GM12878 (cell line): ENCODE measurements around the gene ZIC2. TPM values are rescaled to one million over a fixed set of nuclear protein-coding genes. Genes with fewer than 3 reads are reported as not detected.

ENCODE experiments used
- ATAC-seq: fragments of 200-7000 bp; cut with Tn5 transposase; 3 replicates; pipeline ENCODE4 v1.9.1; 2020; ENCODE audit warnings: mild to moderate bottlenecking, moderate library complexity
- BruUV-seq: library from RNA; stranded (reverse); fragments of 400-500 nt; replicated peaks from 2 replicates; lab custom pipeline; 2021; lab: Mats Ljungman, UMichigan
- CTCF ChIA-PET: fragments of 300-600 bp; sonication (Branson Sonifier 250); formaldehyde crosslinking; extraction: SDS; loops from one replicate; lab custom pipeline; 2021; ENCODE audit warnings: inconsistent platforms; lab: Yijun Ruan, JAX
- POLR2A ChIA-PET: fragments of 350-600 bp; formaldehyde crosslinking; extraction: SDS; loops from one replicate; lab custom pipeline; 2021; ENCODE audit warnings: inconsistent platforms; lab: Charles Lee
- RAD21 ChIA-PET: fragments of 300-600 bp; sonication (Branson Sonifier 250); formaldehyde crosslinking; loops from one replicate; lab custom pipeline; 2023; ENCODE audit warnings: antibody characterized with exemption; ENCODE audit not compliant: unreplicated experiment; lab: Charles Lee
- SMC1A ChIA-PET: fragments of 300-600 bp; sonication (Branson Sonifier 250); formaldehyde crosslinking; loops from one replicate; lab custom pipeline; 2023; ENCODE audit not compliant: unreplicated experiment, uncharacterized antibody; lab: Charles Lee
- DNase-seq: peaks from one replicate; pipeline ENCODE4 v3.0.0-alpha.2; 2011; ENCODE audit warnings: low read depth, low spot score
- FAIRE-seq: peaks from 3 replicates; lab custom pipeline; 2011; peaks lifted over from hg19 to GRCh38; lab: Jason Lieb, UNC
- H2AFZ ChIP-seq: 2 replicates; pipeline ENCODE4 v1.6.0; 2011; ENCODE audit warnings: low read depth, low read length, control low read depth; ENCODE audit not compliant: control insufficient read depth
- H3K27ac ChIP-seq: 2 replicates; pipeline ENCODE4 v1.5.1; 2011; ENCODE audit warnings: control low read depth; ENCODE audit not compliant: control insufficient read depth, insufficient read depth
- H3K27me3 ChIP-seq, 2 experiments: replicated peaks in 1 of 2; 2 replicates each; pipeline versions ENCODE4 v1.6.0 to v1.6.1; 2011; ENCODE audit warnings: low read length in 1 of 2; ENCODE audit not compliant: control insufficient read depth in 2 of 2, insufficient read depth in 2 of 2
- H3K36me3 ChIP-seq, 2 experiments: 2 replicates each; pipeline ENCODE4 v1.5.1; 2011; ENCODE audit warnings: low read length in 1 of 2; ENCODE audit not compliant: control insufficient read depth in 2 of 2, insufficient read depth in 2 of 2
- H3K4me1 ChIP-seq: 2 replicates; pipeline ENCODE4 v1.6.1; 2011; ENCODE audit warnings: mild to moderate bottlenecking, low read length, moderate library complexity, mixed read lengths; ENCODE audit not compliant: control insufficient read depth, insufficient read depth
- H3K4me2 ChIP-seq: 2 replicates; pipeline ENCODE4 v1.6.0; 2011; ENCODE audit warnings: control low read depth; ENCODE audit not compliant: control insufficient read depth, insufficient read depth
- H3K4me3 ChIP-seq: fragments of 200-600 bp; sonication (generic); 2 replicates; pipeline ENCODE4 v1.5.1; 2016
- H3K79me2 ChIP-seq: 2 replicates; pipeline ENCODE4 v1.6.0; 2011; ENCODE audit warnings: low read length; ENCODE audit not compliant: control insufficient read depth, insufficient read depth
- H3K9ac ChIP-seq: 2 replicates; pipeline ENCODE4 v1.8.0; 2011; ENCODE audit warnings: low read length, control low read depth, mixed read lengths; ENCODE audit not compliant: control insufficient read depth, insufficient read depth
- H3K9me3 ChIP-seq: replicated peaks from 3 replicates; pipeline ENCODE4 v1.5.1; 2011; ENCODE audit warnings: mild to moderate bottlenecking, low read length; ENCODE audit not compliant: control insufficient read depth, insufficient read depth
- H4K20me1 ChIP-seq: 2 replicates; pipeline ENCODE4 v1.6.0; 2011; ENCODE audit not compliant: control insufficient read depth, insufficient read depth
- BCL11A ChIP-seq: IDR thresholded peaks from 2 replicates; pipeline ENCODE4 v1.6.1; 2011; ENCODE audit warnings: low read depth, low read length
- KDM1A ChIP-seq: fragments of 200-600 bp; sonication (generic); IDR thresholded peaks from 2 replicates; pipeline ENCODE4 v1.6.1; 2016; ENCODE audit warnings: borderline replicate concordance
- POU2F2 ChIP-seq: IDR thresholded peaks from 3 replicates; pipeline ENCODE4 v1.6.1; 2011; ENCODE audit warnings: low read depth, mild to moderate bottlenecking, low read length, borderline replicate concordance
- SUZ12 ChIP-seq: fragments of 200-600 bp; sonication (generic); IDR thresholded peaks from one replicate; pipeline ENCODE4 v1.6.1; 2018; ENCODE audit warnings: antibody characterized with exemption, mild to moderate bottlenecking; ENCODE audit not compliant: unreplicated experiment
- WGBS: methylation state at CpG from one replicate; pipeline ENCODE4 v1.1.6; 2016; ENCODE audit warnings: low lambda C conversion rate; ENCODE audit not compliant: insufficient replicate concordance, insufficient coverage; ENCODE audit errors: missing lambda C conversion rate; 5-methylcytosine and 5-hydroxymethylcytosine counted together
- in situ Hi-C: fragments of 300-500 bp; cut with MboI; formaldehyde crosslinking; loops from 9 replicates; pipeline ENCODE4 v1.14.3; 2018; ENCODE audit warnings: mixed read lengths
- intact Hi-C: fragments of 100-400 bp; cut with micrococcal nuclease; formaldehyde crosslinking; loops from one replicate; pipeline ENCODE4 v1.14.2; 2022; ENCODE audit not compliant: unreplicated experiment
- polyA plus RNA-seq, 11 experiments: library from polyadenylated mRNA; depleted of rRNA in 4 of 11; unstranded in 6 of 11; stranded (reverse) in 5 of 11; fragments of >200 nt; fragmentation: Nextera tagmentation in 4 of 11; fragmentation: Illumina TruSeq in 1 of 11; extraction: Ambion mirVana in 4 of 11; extraction: Trizol in 1 of 11; gene quantifications; 1 replicate in 1 of 11; 2 replicates in 10 of 11; pipeline versions ENCODE4 v1.2.1 to v1.2.3, GENCODE V29; 2011 to 2016; ENCODE audit warnings: inconsistent platforms in 2 of 11, missing spikeins in 2 of 11, low read depth in 1 of 11
- total RNA-seq, 4 experiments: library from RNA; depleted of rRNA in 3 of 4; stranded (reverse); fragments of >200 nt in 3 of 4; fragmentation: Illumina TruSeq in 1 of 4; extraction: Trizol in 1 of 4; gene quantifications; 2 replicates each; pipeline versions ENCODE4 v1.2.1 to v1.2.3, GENCODE V29; 2013 to 2021
- TF ChIP-seq, protein P1 (sequence below): fragments of 450-650 bp; IDR thresholded peaks from 2 replicates; pipeline ENCODE4 v1.6.1; 2014; ENCODE audit warnings: mild to moderate bottlenecking
- TF ChIP-seq, protein P2 (sequence below): fragments of 450-650 bp; formaldehyde crosslinking; IDR thresholded peaks from 2 replicates; pipeline ENCODE4 v1.4.0; 2022; ENCODE audit warnings: mild to moderate bottlenecking, moderate library complexity
- TF ChIP-seq, protein P3 (sequence below), 3 experiments: IDR thresholded peaks in 2 of 3; conservative IDR thresholded peaks in 1 of 3; 2 replicates each; pipeline ENCODE4 v1.5.1; 2011; ENCODE audit warnings: low read depth in 3 of 3, low read length in 3 of 3, mild to moderate bottlenecking in 3 of 3, control low read depth in 2 of 3, moderate library complexity in 2 of 3, inconsistent platforms in 1 of 3, mixed read lengths in 1 of 3; ENCODE audit not compliant: control insufficient read depth in 2 of 3, insufficient read depth in 1 of 3; ENCODE audit errors: extremely low read depth in 1 of 3

ZIC2 gene
- total and polyA plus RNA-seq, 10 of the 15 experiments (the other 5 are each of a cell fraction or from before 2014, with no cell fraction given): 0.05 TPM; not detected in 8

DNA sequence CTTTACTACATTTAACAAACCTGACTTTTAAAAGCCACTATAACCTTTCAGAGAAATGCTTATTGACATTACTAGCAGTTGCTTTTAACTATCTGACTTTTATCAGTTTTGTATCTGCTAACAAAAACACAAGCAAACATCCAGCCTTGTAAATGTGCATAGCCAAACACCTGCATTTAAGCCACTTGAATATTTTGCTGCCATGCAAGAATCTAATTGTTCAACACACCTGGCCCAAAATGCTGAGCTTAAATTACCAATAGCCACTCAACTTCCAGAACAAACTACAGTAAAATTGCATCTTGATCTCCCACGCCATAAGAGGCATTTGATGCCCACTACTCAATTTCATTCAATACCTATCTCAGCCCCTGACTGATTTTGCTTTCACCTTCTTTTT is 19.3 kb upstream of the ZIC2 start:
- FAIRE-seq (no peak), ATAC-seq (no peak), DNase-seq (no peak)
- Histone ChIP-seq H3K27me3 (peaks cover 5 to 23% of the 10 kb centered on the region in 2 experiments), H3K4me2 (no peak overlapping the region), H3K9me3 (no peaks in the 10 kb centered on the region), H3K79me2 (no peaks in the 10 kb centered on the region), H4K20me1 (no peaks in the 10 kb centered on the region), H3K4me1 (no peaks in the 10 kb centered on the region), H3K4me3 (no peak overlapping the region), H3K27ac (no peak overlapping the region), H3K36me3 (no peaks in the 10 kb centered on the region), H2AFZ (no peak overlapping the region), H3K9ac (no peak overlapping the region)
- CTCF ChIA-PET: no interaction called here
- SMC1A ChIA-PET: no interaction called here
- TF ChIP-seq SUZ12: no peak
- no peak for TF ChIP-seq BCL11A
- TF ChIP-seq, protein P1, sequence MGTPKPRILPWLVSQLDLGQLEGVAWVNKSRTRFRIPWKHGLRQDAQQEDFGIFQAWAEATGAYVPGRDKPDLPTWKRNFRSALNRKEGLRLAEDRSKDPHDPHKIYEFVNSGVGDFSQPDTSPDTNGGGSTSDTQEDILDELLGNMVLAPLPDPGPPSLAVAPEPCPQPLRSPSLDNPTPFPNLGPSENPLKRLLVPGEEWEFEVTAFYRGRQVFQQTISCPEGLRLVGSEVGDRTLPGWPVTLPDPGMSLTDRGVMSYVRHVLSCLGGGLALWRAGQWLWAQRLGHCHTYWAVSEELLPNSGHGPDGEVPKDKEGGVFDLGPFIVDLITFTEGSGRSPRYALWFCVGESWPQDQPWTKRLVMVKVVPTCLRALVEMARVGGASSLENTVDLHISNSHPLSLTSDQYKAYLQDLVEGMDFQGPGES: no peak
- TF ChIP-seq, protein P2, sequence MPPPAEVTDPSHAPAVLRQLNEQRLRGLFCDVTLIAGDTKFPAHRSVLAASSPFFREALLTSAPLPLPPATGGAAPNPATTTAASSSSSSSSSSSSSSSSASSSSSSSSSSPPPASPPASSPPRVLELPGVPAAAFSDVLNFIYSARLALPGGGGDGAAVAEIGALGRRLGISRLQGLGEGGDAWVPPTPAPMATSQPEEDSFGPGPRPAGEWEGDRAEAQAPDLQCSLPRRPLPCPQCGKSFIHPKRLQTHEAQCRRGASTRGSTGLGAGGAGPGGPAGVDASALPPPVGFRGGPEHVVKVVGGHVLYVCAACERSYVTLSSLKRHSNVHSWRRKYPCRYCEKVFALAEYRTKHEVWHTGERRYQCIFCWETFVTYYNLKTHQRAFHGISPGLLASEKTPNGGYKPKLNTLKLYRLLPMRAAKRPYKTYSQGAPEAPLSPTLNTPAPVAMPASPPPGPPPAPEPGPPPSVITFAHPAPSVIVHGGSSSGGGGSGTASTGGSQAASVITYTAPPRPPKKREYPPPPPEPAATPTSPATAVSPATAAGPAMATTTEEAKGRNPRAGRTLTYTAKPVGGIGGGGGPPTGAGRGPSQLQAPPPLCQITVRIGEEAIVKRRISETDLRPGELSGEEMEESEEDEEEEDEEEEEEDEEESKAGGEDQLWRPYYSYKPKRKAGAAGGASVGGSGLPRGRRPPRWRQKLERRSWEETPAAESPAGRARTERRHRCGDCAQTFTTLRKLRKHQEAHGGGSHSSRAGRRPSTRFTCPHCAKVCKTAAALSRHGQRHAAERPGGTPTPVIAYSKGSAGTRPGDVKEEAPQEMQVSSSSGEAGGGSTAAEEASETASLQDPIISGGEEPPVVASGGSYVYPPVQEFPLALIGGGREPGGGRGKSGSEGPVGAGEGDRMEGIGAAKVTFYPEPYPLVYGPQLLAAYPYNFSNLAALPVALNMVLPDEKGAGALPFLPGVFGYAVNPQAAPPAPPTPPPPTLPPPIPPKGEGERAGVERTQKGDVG (CRISPR knock-in tag): no peak
- TF ChIP-seq, protein P3, sequence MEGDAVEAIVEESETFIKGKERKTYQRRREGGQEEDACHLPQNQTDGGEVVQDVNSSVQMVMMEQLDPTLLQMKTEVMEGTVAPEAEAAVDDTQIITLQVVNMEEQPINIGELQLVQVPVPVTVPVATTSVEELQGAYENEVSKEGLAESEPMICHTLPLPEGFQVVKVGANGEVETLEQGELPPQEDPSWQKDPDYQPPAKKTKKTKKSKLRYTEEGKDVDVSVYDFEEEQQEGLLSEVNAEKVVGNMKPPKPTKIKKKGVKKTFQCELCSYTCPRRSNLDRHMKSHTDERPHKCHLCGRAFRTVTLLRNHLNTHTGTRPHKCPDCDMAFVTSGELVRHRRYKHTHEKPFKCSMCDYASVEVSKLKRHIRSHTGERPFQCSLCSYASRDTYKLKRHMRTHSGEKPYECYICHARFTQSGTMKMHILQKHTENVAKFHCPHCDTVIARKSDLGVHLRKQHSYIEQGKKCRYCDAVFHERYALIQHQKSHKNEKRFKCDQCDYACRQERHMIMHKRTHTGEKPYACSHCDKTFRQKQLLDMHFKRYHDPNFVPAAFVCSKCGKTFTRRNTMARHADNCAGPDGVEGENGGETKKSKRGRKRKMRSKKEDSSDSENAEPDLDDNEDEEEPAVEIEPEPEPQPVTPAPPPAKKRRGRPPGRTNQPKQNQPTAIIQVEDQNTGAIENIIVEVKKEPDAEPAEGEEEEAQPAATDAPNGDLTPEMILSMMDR (IDR thresholded peaks at IDR 0.05 in 2 of 3, conservative IDR thresholded peaks at IDR 0.05 in 1 of 3; ENCODE audit: control insufficient read depth in 2 of 3, extremely low read depth in 1 of 3, insufficient read depth in 1 of 3, low read depth in 3 of 3, low read length in 3 of 3): no peak
- no peak for TF ChIP-seq POU2F2
- no peak for TF ChIP-seq KDM1A
- POLR2A ChIA-PET: no interaction called here
- intact Hi-C loops: no loop called here
- RAD21 ChIA-PET: no interaction called here
- 0% methylated on average over 1 of the region's 1 CpG for WGBS
- no TSS peak for BruUV-seq
- in situ Hi-C loops: no loop called here
